NCI-H2227 (cell line): ENCODE measurements around the gene ATP2A1.

ENCODE experiments used
- DNase-seq: peaks from one replicate; lab custom pipeline; 2025; ENCODE audit not compliant: unreplicated experiment; lab: John Stamatoyannopoulos, UW

The ATP2A1 gene

DNA sequence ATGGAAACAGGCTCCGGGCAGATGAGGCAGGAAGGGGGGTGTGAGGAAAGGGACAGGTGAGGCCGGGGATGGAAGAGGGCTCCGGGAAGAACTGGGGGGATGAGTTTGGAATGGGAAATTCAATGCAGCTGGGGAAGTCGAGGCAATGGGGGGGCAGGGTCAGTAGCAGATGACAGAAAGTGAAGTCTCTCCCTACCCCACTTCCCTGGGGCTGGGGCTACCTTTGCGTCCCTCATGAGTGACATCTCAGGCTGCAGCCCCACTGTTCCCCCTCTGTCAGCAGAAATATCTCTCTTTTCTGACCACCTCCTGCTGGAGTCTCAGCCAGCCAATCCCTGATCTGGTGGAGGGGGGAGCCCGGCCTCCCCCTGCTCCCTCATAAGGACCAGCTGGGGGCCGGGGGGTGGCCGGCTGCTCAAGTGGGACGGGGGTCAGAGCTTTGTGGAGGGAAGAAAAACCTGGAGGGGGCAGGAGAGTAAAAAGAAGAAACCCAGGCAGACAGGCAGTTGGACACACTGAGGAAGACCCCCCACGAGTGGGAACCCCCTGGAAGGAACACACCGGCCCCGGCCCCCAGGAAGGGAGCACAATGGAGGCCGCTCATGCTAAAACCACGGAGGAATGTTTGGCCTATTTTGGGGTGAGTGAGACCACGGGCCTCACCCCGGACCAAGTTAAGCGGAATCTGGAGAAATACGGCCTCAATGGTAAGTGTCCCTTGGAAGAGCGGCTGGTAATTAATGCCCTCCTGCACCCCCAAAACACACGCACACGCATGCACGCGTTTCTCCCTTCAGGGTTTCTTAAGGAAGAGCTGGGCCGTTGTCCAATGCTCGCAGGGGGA is at the start of gene ATP2A1:
TSS of gene ATP2A1 (plus strand) at position 406 of the 844 bp plus-strand sequence. CDS start at position 590, 184 bp downstream.
- no peak for DNase-seq

DNA sequence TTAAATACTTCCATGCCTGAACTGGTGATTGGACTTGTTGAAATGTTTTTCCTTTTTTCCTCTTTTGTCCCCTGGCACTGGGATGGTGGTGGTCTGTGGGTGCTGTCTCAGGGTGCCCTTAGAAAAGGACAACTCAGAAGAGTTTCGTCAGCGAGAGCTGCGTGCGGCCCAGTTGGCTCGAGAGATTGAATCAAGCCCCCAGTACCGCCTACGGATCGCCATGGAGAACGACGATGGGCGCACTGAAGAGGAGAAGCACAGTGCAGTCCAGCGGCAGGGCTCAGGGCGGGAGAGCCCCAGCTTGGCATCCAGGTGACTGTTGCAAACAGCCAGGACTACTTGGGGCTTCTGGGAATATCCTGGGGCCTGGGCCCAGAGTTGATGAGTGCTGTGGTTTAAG is 48.5 kb upstream of the ATP2A1 start:
- no peak for DNase-seq

DNA sequence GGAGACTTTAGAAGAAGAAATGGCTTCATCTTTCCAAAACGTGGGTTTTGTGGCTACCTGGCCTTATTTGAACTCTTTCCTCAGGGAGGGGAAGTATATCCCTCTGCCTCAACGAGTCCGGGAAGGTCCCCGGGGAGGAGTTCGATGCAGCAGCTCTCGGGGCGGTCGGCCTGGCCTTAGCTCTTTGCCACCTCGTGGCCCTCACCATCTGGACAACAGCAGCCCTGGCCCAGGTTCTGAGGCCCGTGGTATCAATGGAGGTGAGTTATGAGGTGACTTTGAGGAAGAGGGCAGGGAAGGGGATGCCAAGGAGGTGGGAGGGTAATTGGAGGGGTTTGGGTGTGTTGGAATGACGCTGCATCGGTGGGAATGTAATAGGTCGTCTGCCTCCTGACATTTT is 47.8 kb upstream of the ATP2A1 start:
- DNase-seq, result no peak

DNA sequence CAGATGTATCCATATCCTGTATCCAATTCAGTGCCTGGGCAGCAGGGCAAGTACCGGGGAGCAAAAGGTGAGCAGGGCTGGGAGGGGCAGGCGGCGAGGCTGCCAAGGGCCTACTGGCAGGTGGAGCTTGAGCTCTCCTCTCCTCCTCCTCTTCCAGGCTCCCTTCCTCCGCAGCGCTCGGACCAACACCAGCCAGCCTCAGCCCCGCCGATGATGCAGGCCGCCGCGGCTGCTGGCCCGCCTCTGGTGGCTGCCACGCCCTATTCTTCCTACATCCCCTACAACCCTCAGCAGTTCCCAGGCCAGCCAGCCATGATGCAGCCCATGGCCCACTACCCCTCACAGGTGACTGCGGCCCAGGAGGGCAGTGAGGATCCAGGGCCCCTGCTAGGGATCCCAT is 43.9 kb upstream of the ATP2A1 start:
- no peak for DNase-seq

DNA sequence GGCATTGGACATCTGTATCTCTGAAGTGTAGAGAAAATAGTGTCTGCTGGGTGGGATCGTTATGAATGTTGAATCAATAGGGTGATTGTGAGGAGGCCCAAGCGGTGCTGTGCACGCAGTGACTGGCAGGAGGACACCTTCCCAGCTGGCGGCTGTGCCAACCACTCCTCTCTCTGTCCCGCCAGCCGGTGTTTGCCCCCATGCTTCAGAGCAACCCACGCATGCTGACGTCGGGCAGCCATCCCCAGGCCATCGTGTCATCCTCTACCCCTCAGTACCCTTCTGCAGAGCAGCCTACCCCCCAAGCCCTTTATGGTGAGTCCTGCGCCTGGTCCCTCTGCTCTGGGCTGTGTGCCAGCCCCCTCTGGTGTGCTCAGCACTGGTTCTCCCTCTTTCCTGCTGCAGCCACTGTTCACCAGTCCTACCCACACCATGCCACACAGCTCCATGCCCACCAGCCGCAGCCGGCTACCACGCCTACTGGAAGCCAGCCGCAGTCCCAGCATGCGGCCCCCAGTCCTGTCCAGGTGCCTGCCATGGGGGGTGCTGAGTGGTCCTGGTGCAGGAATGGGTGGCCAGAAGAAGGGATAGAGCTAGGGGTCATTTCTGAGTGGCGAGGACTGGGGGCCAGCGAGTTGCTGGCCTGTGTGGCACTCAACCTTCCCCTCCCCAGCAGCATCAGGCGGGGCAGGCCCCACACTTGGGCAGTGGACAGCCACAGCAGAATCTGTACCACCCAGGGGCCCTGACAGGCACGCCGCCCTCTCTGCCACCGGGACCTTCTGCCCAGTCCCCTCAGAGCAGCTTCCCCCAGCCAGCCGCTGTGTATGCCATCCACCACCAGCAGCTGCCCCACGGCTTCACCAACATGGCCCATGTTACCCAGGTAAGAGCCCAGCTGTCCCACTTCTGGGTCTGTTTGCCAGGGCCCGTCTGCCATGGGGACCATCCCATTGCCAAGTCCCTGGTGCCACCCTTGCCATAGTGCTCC is 43.1 kb upstream of the ATP2A1 start:
- no peak for DNase-seq

DNA sequence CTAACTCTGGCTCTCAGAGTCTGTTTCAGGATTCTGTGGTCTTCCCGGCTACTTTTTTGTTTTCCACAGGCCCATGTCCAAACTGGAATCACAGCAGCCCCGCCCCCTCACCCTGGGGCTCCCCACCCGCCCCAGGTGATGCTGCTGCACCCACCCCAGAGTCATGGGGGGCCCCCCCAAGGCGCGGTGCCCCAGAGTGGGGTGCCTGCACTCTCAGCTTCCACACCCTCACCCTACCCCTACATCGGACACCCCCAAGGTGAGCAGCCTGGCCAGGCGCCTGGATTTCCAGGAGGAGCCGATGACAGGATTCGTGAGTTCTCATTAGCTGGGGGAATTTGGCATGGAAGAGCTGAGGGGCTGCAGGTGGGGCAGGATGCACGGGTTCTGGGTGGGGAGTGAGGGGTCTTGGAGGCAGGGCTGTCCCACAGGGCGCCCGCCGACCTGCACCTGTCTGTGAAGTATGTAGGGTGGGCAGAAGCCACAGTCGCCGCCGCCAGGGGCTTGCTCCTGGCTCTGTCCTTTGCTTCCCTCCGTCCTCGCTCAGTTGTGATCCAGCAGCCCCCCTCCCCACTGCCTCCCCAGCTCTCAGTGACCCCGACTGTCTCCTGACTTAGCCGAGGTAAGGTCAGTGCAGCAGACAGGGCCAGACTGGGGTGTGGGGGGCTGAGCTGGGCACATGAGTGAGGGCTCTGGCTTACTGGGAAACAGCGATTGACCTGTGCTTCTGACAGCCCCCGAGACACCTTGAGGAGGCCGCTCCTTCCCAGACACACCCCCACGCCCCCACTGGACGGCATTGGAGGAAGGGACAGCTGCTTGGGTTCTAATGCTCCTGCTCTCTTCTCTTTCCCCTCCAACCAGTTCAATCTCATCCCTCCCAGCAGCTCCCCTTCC is 42.2 kb upstream of the ATP2A1 start:
- no peak for DNase-seq

DNA sequence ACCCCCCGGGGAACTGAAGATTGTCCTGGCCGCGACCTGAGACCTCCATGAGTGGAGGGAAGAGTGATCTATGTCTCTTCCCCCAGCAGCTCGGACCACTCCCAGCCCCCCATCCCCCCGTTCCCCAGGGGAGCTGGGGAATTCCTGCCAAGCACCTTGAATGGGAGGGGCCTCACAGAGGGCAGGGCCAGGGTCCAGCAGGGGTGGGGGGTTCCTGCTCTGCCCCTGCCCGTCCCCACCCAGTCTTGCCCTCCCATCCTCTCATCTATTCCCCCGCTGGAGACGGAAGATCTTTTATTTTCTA is 41.6 kb upstream of the ATP2A1 start:
- DNase-seq, result no peak

DNA sequence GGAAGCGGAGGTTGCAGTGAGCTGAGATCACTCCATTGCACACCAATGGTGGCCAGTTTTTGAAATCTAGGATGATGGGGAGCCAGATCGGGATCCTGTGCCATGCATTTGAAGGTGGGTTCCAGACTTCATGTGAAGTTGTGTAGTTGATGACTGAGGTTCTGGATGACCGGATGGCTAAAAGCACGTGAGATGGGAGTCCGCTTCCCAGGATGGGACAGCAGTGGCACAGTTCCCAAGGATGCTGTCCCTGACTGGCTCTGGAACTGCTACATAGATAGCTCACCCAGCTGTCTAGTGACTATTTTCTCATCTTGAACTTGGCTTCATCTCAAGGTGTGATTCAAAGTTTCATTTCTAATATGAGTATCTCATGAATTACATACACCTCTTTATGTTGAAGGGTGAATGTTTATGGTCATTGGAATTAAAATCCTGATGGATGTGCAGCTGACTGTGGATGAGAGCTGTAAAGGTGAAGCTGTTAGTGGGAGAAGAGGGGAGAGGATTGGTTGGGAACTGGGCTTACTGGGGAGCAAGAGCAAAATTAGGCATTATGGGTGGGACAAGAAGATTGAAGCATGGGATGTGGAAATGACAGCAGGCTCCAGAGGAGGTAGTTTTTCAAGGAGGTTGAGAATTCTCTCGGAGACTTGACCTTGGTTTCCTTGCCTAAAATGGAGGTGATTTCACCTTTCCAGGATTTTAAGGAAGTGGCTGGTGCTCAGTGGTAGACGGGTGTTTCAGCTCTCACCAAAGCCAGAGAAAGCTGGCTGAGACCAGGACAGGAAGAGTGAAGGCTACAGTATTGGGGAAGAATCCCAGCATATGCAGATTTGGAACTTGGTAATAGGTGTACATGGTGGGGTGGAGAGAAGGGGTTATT is 40.4 kb upstream of the ATP2A1 start:
- DNase-seq, result no peak

DNA sequence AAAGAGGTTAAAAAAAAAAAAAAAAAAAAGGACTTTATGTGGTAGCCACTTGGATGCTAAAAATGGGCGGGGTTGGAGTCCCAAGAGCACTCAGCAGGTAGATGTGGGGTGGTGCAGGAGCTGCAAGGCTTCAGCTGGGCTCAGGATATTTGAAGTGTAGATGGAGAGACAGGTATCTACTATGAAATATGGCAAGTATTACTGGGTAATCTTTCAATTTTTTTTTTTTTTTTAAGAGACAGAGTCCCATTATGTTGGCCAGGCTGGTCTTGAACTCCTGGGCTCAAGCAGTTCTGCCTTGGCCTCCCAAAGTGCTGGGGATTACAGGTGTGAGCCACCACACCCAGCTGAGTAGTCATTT is 39.8 kb upstream of the ATP2A1 start:
- DNase-seq, result no peak

DNA sequence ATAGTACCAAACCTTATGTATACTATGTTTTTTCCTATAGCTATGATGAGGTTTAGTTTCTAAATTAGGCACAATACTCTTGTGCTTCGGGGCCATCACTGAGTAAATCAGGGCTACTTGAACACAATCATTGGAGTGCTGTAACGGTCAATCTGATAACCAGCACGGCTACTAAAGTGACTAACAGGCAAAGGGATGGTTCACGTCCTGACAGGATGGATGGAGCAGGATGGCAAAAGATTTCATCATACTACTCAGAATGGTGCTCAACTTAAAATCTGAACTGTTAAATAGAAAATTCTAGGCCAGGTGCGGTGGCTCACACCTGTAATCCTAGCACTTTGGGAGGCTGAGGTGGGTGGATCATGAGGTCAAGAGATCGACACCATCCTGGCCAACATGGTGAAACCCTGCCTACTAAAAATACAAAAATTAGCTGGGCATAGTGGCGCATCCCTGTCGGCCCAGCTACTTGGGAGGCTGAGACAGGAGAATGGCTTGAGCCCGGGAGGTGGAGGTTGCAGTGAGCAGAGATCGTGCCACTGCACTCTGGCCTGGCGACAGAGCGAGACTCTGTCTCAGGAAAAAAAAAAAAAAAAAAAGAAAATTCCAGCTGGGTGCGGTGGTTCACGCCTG is 39.2 kb upstream of the ATP2A1 start:
- no peak for DNase-seq

DNA sequence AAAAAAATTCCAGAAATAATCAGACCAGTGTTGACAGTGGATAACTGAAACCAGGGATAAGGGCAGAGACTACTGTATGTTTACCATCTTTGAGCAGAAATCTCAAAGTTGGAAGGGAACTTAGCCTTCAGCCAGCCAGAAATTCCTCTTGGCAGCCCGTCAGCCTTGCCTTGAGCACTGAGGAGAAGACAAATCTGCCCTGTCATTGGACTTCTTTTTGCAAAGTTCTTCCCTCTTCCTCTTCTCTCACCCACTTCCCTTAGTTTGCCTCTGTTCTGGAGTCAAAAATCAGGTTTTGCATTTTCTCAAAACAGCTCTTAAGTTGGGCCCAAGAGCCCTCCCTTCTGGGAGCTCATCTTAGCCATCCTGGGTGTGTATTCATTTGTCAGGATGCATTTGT is 38.4 kb upstream of the ATP2A1 start:
- DNase-seq, result no peak

DNA sequence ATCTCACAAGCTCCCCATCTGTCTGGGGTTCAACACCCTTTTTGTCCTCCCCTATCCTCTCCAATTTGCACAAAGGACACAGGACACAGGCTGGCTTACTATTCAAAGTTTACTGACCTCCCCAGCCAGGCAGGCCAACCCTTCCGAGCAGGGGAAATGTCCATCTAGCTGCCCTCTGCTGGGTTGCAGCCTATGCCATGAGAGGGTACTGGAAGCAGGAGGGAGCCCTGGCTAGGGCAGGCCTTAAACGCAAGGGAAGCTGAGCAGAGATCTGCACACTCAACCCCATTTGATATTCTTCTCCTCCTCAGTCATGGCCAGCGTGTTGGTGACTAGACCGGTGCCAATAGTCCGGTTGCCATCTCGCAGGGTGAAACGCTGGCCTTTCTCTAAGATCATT is 35.6 kb upstream of the ATP2A1 start:
- no peak for DNase-seq

DNA sequence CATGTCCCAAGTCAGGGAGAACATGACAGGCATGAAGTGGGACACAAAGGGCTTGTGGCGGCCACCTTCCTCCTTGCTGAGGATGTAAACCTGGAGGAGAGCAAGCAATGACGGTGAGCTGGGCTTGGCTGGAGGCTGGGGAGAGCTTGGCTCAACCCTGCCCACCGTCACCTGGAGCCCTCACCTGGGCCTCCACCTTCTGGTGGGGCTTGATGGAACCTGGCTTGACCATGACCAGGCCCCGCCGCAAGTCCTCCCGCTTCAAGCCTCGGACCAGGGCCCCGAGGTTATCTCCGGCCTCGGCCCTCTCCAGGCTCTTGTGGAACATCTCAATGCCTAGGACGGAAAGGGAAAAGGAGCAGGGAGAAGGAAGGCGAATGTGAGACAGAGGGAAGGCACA is 34.5 kb upstream of the ATP2A1 start:
- no peak for DNase-seq

DNA sequence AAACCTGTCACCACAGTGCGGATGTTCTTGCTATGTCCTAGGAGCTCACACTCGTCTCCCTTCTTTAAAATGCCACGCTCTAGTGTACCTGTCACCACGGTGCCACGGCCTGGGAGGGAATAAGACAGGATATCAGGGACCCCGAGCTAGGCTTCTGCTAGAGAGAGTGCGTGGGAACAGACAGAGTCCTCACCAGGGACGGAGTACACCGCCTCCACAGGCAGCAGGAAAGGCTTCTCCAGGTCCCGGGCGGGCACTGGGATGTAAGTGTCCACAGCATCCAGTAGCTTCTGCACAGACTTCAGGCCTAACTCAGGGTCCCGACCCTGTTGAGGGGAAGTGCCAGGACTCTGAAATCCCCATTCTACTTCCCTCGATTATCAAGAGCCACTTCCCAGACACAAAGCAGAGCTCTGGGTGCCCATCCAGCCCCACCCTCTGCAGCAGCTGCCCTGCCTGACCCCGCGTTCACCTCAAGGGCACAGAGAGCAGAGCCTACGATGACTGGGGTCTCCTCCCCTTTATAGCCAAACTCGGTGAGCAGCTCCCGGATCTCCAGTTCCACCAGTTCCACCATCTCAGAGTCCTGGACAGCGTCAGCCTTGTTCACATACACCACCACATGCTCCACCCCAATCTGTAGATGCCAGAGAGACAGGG is 33.9 kb upstream of the ATP2A1 start:
- DNase-seq, result no peak

DNA sequence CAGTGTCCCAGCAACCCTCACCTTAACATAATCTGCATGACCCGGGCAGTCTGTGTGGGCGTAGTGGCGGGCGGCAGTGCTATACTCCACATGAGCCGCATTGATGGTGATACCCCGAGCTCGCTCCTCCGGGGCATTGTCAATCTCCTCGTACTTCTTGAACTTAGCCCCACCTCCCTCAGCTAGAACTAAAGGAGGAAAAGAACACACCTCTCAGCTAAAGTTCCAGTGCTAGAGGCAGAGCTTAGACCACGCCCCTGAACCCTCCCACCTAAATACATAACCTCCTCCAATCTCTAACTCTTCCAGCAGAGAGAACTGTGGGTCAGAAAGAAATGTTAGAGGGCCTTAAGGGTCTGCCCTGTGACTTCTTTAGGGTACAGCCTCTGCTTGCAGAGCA is 33.0 kb upstream of the ATP2A1 start:
- peak; percentile 62 for DNase-seq

DNA sequence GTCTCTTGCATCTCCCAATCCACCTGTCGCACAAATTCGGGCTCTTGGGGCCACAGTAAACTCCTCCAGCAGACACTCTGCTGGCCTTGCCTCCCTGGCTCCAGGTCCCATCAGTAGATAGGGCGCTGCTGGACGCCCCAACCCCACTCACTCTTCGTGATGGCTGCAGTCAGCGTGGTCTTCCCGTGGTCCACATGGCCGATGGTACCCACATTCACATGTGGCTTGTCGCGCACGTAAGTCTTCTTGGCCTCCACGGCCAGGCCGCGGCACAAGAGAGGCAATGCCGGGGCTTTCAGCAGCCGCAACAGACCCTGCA is 32.6 kb upstream of the ATP2A1 start:
- DNase-seq, result no peak

DNA sequence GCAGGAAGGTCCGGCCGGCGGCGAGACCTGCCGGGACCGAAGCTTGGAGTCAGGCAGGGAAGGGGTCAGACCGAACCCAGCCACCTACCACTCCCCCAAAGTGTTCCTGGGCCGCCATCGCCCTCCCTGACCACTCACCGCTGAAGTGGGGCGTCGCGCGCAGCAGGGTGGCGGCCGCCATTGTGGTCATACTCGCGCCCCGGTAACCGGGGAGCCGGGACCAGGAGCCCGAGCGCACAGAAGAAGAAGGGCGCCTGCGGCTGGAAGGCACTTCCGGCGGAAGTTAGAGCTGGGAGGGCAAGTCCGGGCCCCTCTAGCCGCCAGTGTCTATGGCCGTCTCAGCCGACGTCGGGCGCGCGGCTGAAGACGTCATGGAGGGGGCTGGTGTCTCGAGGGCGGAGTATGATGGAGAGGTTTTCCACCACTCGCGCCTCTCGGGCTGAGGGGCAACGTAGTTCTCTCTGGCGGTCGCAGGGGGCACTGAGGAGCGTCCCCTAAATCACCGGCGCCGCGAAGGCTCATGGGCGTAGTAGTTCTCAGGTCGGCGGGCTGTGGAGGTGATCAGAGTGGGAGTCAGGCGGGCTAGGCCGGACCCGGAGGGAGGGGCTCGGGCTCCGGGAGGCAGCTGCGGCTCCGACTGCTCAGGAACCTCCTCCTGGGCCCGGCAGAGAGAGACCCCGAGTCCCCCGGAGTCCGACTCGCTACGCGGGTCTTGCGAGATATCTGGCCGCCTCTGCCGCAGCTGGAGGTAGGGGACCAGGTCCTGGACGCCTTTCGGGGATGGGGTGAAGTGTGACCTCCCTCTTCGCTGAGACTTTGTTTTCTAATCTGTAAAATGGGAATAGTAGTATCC is 32.0 kb upstream of the ATP2A1 start, which contains the start of gene TUFM:
TSS of gene TUFM (minus strand) at position 269 of the 853 bp plus-strand sequence. CDS start at position 190, 79 bp downstream.
- DNase-seq, result peak; percentile 99

DNA sequence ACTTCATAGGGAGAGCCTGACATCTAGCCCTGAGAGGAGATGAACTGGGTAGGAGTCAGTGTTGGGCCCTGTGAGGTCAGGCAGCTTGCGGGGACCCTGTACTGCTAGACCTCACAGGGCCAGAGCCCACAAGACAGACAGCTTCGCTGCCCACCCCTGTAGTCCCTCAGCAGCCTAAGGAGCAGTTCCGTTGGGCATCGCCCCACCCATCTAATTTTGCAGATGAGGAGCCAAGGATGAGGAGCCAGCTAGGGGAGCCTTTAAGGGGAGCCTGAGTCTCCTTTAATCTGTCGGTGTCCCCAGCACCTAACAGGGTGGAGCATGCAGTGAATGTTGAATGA is 31.4 kb upstream of the ATP2A1 start:
- DNase-seq, result peak; percentile 38
